Parietal lobe (tissue), 1 donor: ENCODE results near the gene UNC13B. TPM values are rescaled to one million over a fixed set of nuclear protein-coding genes. Genes with fewer than 3 reads are reported as not detected.

ENCODE experiments used
- total RNA-seq: library from RNA; depleted of rRNA; stranded (reverse); fragments of >200 nt; gene quantifications from one replicate; pipeline ENCODE4 v1.2.3, GENCODE V29; 2014

Gene UNC13B
- total RNA-seq = 31.9 TPM

DNA sequence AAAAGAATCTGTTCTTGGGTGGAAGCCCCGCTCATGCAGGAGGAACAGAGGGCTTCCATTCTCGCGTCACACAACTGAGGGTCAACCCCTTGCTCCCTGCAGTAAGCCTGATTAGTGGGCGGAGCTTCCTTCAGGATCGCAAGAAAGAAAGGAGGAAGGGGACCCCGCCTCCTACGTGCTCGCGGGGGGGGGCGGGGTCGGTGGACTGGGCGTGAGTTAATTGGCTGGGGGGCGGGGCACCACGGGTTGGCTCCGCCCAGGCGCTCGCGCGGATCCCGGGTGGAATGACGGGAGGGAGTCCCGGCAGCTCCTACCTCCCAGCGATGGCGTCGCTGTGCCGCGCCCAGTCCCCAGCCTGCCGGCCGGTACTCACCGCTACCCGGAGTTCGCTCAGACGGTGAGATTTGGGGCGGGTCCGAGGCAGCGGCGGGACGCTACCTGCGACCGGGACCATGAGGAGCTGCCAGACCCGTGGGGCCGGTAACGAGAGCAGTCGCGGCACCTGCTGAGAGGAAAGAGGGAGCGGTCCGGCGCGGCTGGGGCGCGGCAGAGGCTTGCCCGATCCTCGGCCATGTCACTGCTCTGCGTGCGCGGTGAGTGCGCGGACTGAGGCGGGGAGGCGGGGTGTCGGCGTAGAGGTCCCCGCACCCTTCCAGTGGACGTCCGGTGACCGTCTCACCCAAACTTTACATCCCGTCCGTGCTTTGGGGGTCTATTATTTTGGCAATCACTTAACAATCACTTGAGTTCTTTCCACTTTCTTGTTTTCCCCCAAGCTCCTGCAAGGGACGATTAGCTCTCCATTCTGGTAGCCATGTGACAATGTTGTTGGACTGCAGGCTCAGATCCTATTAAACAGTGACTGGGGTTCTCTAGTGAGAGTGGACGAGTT, at the start of gene UNC13B:
Gene UNC13B, plus strand, starts transcription at position 297 of the 892 bp plus-strand sequence. Its CDS starts 275 bp downstream, at position 572.

DNA sequence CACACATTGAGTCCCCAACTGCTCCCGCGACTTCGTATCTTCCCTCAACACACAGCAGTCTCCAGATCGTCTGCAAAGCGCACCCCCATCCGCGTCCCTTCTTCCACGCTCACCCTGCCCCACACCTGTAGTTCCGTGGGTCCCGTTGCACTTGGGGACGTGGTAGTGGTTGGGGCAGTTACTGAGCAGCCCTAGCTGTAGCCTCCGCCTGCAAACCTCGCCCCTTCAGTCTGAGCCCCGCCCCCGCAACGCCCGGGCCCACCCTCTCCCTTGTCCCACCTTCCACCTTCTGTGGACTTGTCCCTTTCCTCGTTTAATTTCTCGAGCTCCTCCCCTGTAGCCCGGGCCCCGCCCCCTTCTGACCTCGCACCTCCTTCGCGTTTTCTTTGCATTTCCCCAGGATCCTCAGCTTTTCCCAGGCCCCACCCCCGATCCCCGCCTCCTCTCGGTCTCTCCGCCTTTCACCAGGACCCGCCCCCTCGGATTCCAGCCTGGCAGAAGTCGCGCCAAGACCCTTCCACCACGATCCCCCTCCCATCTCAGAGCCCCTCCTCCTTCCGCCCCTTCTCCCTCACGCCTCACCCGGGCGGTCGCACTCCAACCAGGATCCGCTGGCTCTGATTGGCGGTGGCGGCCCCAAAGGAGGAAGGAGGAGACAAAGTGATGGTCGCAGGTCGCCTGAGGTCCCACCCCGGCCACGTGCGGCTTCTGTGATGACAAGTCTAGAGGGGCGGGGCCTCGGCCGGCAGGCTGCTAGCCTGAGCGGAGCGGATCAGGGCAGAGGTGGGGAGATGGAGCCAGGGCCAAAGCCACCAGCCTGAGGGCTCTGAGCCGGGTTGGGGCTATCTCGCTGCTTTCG, 45.9 kb upstream of the UNC13B start, which contains the start of gene ATOSB:
Gene ATOSB, minus strand, starts transcription at position 183 of the 859 bp plus-strand sequence. CDS start 7,588 bp downstream, outside the sequence.

Other genes starting within 250 kb of the UNC13B start
- 40.1 TPM for gene PHF24, start 203.7 kb upstream of the UNC13B start, total RNA-seq
- 47.9 TPM for gene DNAJB5, start 172.3 kb upstream of the UNC13B start, total RNA-seq
- 225 TPM for gene VCP, start 89.4 kb upstream of the UNC13B start, total RNA-seq
- 39.4 TPM for gene FANCG, start 82.1 kb upstream of the UNC13B start, total RNA-seq
- 16.0 TPM for gene PIGO, start 65.4 kb upstream of the UNC13B start, total RNA-seq
- 38.5 TPM for gene STOML2, start 58.9 kb upstream of the UNC13B start, total RNA-seq
- 17.5 TPM for gene ATOSB, start 46.1 kb upstream of the UNC13B start, total RNA-seq